ENCODE results near the gene CAMTA1. TPM values are rescaled to one million over a fixed set of nuclear protein-coding genes. Genes with fewer than 3 reads are reported as not detected.

Gene CAMTA1
- total RNA-seq, 1 experiment from 2014 or later = 60.0 TPM

DNA sequence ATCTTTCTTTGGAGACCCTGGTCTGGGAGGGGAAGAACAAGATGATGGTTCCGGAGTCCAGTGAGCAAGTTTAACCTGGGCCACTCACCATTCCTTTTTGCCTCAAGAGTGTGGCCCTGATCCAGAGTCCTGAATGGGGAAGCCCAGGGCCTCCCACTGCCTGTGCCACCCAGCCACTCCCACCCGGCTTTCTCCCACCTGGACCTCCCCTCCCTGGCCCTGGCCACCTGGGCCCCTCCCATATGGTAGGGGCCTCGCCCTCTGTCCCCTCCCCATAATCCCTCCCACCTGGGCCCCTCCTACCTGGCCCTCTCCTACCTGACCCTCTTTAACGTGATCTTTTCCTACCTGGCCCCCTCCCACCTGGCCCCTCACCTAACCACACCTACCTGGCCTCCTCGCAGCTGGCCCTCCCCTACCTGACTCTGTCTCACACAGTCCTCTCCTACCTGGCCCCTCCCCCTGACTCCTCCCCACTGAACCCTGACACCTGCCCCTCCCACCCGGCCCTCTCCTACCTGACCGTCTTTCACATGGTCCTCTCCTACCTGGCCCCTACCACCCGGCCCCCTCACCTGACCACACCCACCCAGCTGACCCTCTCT is 765.1 kb downstream of the CAMTA1 start:
- intact Hi-C loops (cut with micrococcal nuclease; ENCODE audit: unreplicated experiment) = no loop called here
- Histone ChIP-seq H3K9me3 (no peaks in the 10 kb centered on the region), H3K36me3 (ENCODE audit: control insufficient read depth, insufficient read depth, low read length) (no peaks in the 10 kb centered on the region), H3K27me3 (replicated peaks; ENCODE audit: control insufficient read depth, insufficient read depth, low read length) (no peaks in the 10 kb centered on the region), H3K4me1 (no peaks in the 10 kb centered on the region), H3K4me3 (ENCODE audit: low read depth, low read length) (no peak overlapping the region)
- no peak overlapping the region for H3K4me3 Mint-ChIP-seq (ENCODE audit: unreplicated experiment)
- H3K27ac Mint-ChIP-seq (ENCODE audit: unreplicated experiment) = no peak overlapping the region
- H3K4me1 Mint-ChIP-seq (ENCODE audit: low read depth, unreplicated experiment) = peaks cover 7% of the 10 kb centered on the region
- no TSS peak for BruUV-seq (replicated peaks)
- TF ChIP-seq CTCF (IDR thresholded peaks at IDR 0.05; ENCODE audit: insufficient read depth in 1 of 2, low read depth in 1 of 2, low read length in 1 of 2, severe bottlenecking in 1 of 2, unreplicated experiment in 1 of 2) = no peak
- no peaks in the 10 kb centered on the region for H3K36me3 Mint-ChIP-seq (ENCODE audit: insufficient read depth, unreplicated experiment)
- POLR2A ChIA-PET = no interaction called here
- no peaks in the 10 kb centered on the region for H3K9me3 Mint-ChIP-seq (ENCODE audit: unreplicated experiment)
- CTCF ChIA-PET = no interaction called here
- peak in 1 of 2 experiments; percentile 53 for DNase-seq
- H3K27me3 Mint-ChIP-seq (ENCODE audit: insufficient read depth, unreplicated experiment) = peaks cover 6% of the 10 kb centered on the region

GRCh38 chr1:7550981-7551380 is 765.7 kb downstream of the CAMTA1 start:
- no peaks in the 10 kb centered on the region for H3K4me1 ChIP-seq
- no peak overlapping the region for H3K4me3 ChIP-seq (ENCODE audit: low read depth, low read length)
- no peaks in the 10 kb centered on the region for H3K27me3 ChIP-seq (replicated peaks; ENCODE audit: control insufficient read depth, insufficient read depth, low read length)
- Mint-ChIP-seq H3K27me3 (ENCODE audit: insufficient read depth, unreplicated experiment) (peaks cover 10% of the 10 kb centered on the region), H3K27ac (ENCODE audit: unreplicated experiment) (no peak overlapping the region), H3K9me3 (ENCODE audit: unreplicated experiment) (no peaks in the 10 kb centered on the region), H3K36me3 (ENCODE audit: insufficient read depth, unreplicated experiment) (no peaks in the 10 kb centered on the region), H3K4me3 (ENCODE audit: unreplicated experiment) (no peak overlapping the region), H3K4me1 (ENCODE audit: low read depth, unreplicated experiment) (peaks cover 7% of the 10 kb centered on the region)
- TF ChIP-seq CTCF (IDR thresholded peaks at IDR 0.05; ENCODE audit: insufficient read depth in 1 of 2, low read depth in 1 of 2, low read length in 1 of 2, severe bottlenecking in 1 of 2, unreplicated experiment in 1 of 2) = no peak
- no peaks in the 10 kb centered on the region for H3K9me3 ChIP-seq
- DNase-seq = no peak
- ChIA-PET POLR2A (no interaction called here), CTCF (no interaction called here)
- H3K36me3 ChIP-seq (ENCODE audit: control insufficient read depth, insufficient read depth, low read length) = no peaks in the 10 kb centered on the region
- BruUV-seq (replicated peaks) = no TSS peak
- intact Hi-C loops (cut with micrococcal nuclease; ENCODE audit: unreplicated experiment) = no loop called here

DNA sequence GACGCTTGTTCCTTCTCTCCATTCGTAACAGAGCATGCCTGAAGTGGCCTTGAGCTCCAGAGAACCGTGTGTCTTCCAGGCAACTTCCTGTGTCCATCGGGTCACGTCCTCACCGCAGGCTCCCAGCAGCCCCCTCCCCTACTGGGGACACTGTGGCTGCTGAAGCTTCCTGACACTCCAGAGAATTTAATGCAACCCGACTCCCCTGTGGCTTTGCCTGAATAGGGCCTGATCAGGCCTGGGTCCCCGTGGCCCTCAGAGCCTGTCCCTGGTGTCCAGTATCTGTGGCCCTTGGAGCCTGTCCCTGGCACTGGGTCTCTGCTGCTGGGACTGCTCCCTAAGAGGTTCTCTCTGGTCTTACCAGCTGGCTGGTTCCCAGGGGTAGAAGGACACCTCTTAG is 766.2 kb downstream of the CAMTA1 start:
- H3K4me1 Mint-ChIP-seq (ENCODE audit: low read depth, unreplicated experiment) = peaks cover 7% of the 10 kb centered on the region

More for the DNA sequence above, 766.2 kb downstream of the CAMTA1 start:
- H3K27me3 ChIP-seq (replicated peaks; ENCODE audit: control insufficient read depth, insufficient read depth, low read length) = no peaks in the 10 kb centered on the region; the same call in 1 of the 2 replicates
- H3K36me3 ChIP-seq (ENCODE audit: control insufficient read depth, insufficient read depth, low read length) = no peaks in the 10 kb centered on the region
- ChIA-PET CTCF (interaction anchor here (0.5 kb wide), 1 partner anchor 15 kb away, joined by 3 read pairs; no protein-coding TSS in a partner anchor), POLR2A (no interaction called here)
- no peak overlapping the region for H3K4me3 ChIP-seq (ENCODE audit: low read depth, low read length)
- no peaks in the 10 kb centered on the region for H3K9me3 ChIP-seq
- Mint-ChIP-seq H3K36me3 (ENCODE audit: insufficient read depth, unreplicated experiment) (no peaks in the 10 kb centered on the region), H3K27ac (ENCODE audit: unreplicated experiment) (no peak overlapping the region), H3K27me3 (ENCODE audit: insufficient read depth, unreplicated experiment) (peaks cover 10% of the 10 kb centered on the region), H3K9me3 (ENCODE audit: unreplicated experiment) (no peaks in the 10 kb centered on the region), H3K4me3 (ENCODE audit: unreplicated experiment) (no peak overlapping the region)
- no peak for TF ChIP-seq CTCF (IDR thresholded peaks at IDR 0.05; ENCODE audit: insufficient read depth in 1 of 2, low read depth in 1 of 2, low read length in 1 of 2, severe bottlenecking in 1 of 2, unreplicated experiment in 1 of 2)
- intact Hi-C loops (cut with micrococcal nuclease; ENCODE audit: unreplicated experiment) = no loop called here
- no TSS peak for BruUV-seq (replicated peaks)
- no peak for DNase-seq
- no peaks in the 10 kb centered on the region for H3K4me1 ChIP-seq
